Measurements from ENCODE around the gene PRKRIP1.
"Not testable (repeated sequence)": the region's sequence is repeated elsewhere in the genome, so short reads cannot be mapped to it uniquely, and the experiment has no call there.

Gene PRKRIP1

GRCh38 chr7:102404005-102404861 is 8.1 kb downstream of the PRKRIP1 start:
- DNase-seq (ENCODE audit: low spot score): peak; percentile 65

GRCh38 chr7:102404862-102405188 is 8.7 kb downstream of the PRKRIP1 start:
- not testable (repeated sequence) for DNase-seq (ENCODE audit: low spot score)

GRCh38 chr7:102407910-102408309 is 11.7 kb downstream of the PRKRIP1 start:
- DNase-seq (ENCODE audit: low spot score): no peak

GRCh38 chr7:102408530-102408929 is 12.4 kb downstream of the PRKRIP1 start:
- not testable (repeated sequence) for DNase-seq (ENCODE audit: low spot score)

GRCh38 chr7:102409340-102409739 is 13.2 kb downstream of the PRKRIP1 start:
- no peak for DNase-seq (ENCODE audit: low spot score)

- no peak for DNase-seq (ENCODE audit: low spot score)
Observed at GRCh38 chr7:102410123-102410522, 14.0 kb downstream of the PRKRIP1 start.

GRCh38 chr7:102410918-102411317 is 14.8 kb downstream of the PRKRIP1 start:
- no peak for DNase-seq (ENCODE audit: low spot score)

GRCh38 chr7:102412548-102412947 is 16.4 kb downstream of the PRKRIP1 start:
- peak; percentile 36 for DNase-seq (ENCODE audit: low spot score)

- no peak for DNase-seq (ENCODE audit: low spot score)
Observed at GRCh38 chr7:102413091-102413490, 16.9 kb downstream of the PRKRIP1 start.

- DNase-seq (ENCODE audit: low spot score): no peak
Observed at GRCh38 chr7:102413611-102414010, 17.4 kb downstream of the PRKRIP1 start.

- DNase-seq (ENCODE audit: low spot score): peak; percentile 27
Observed at GRCh38 chr7:102415685-102416225, 19.6 kb downstream of the PRKRIP1 start.

- no peak for DNase-seq (ENCODE audit: low spot score)
Observed at GRCh38 chr7:102416406-102416805, 20.2 kb downstream of the PRKRIP1 start.

GRCh38 chr7:102417105-102417504 is 20.9 kb downstream of the PRKRIP1 start:
- no peak for DNase-seq (ENCODE audit: low spot score)

- no peak for DNase-seq (ENCODE audit: low spot score)
Observed at GRCh38 chr7:102418592-102418991, 22.4 kb downstream of the PRKRIP1 start.

GRCh38 chr7:102421706-102422240 is 25.6 kb downstream of the PRKRIP1 start:
- no peak for DNase-seq (ENCODE audit: low spot score)

GRCh38 chr7:102424129-102424551 is 28.0 kb downstream of the PRKRIP1 start:
- no peak for DNase-seq (ENCODE audit: low spot score)

GRCh38 chr7:102424787-102425218 is 28.6 kb downstream of the PRKRIP1 start:
- no peak for DNase-seq (ENCODE audit: low spot score)

- no peak for DNase-seq (ENCODE audit: low spot score)
Observed at GRCh38 chr7:102425639-102426267, 29.6 kb downstream of the PRKRIP1 start.

GRCh38 chr7:102426268-102427018 is 30.3 kb downstream of the PRKRIP1 start:
- no peak for DNase-seq (ENCODE audit: low spot score)

- no peak for DNase-seq (ENCODE audit: low spot score)
Observed at GRCh38 chr7:102427019-102427405, 30.8 kb downstream of the PRKRIP1 start.

- no peak for DNase-seq (ENCODE audit: low spot score)
Observed at GRCh38 chr7:102429141-102429899, 33.2 kb downstream of the PRKRIP1 start.

All from hematopoietic multipotent progenitor cell treated with erythropoietin and hydrocortisone succinate and interleukin-3 and kit ligand, for 15 days (in vitro differentiated cells).